Naive thymus-derived CD4-positive, alpha-beta T cell (primary cell): ENCODE data around the gene TGFBI. TPM values are rescaled to one million over a fixed set of nuclear protein-coding genes. Genes with fewer than 3 reads are reported as not detected.

Source experiments
- ATAC-seq: fragments of 150-1000 bp; cut with Tn5 transposase; 2 replicates; pipeline ENCODE4 v1.10.0; 2021; ENCODE audit warnings: mild to moderate bottlenecking, moderate library complexity
- CTCF ChIA-PET: fragments of 350-600 bp; sonication (Branson Sonifier 250); formaldehyde crosslinking; loops from one replicate; lab custom pipeline; 2021; ENCODE audit warnings: antibody characterized with exemption; lab: Charles Lee
- POLR2A ChIA-PET: fragments of 350-600 bp; sonication (Branson Sonifier 250); formaldehyde crosslinking; loops from one replicate; lab custom pipeline; 2021; ENCODE audit warnings: antibody characterized with exemption, inconsistent platforms; lab: Charles Lee
- DNase-seq, 9 donors: peaks; one replicate each; pipeline versions ENCODE4 v3.0.0 to v3.0.0-alpha.2; 2020 to 2022; ENCODE audit warnings: mixed read lengths in 1 of 9
- H3K27ac ChIP-seq: one replicate; pipeline ENCODE4 v1.7.0; 2013; ENCODE audit warnings: mild to moderate bottlenecking, low read depth, low read length, moderate library complexity
- H3K27me3 ChIP-seq, 2 donors: one replicate each; pipeline ENCODE4 v1.7.0; 2013; ENCODE audit warnings: low read length in 2 of 2, mild to moderate bottlenecking in 2 of 2, moderate library complexity in 2 of 2; ENCODE audit not compliant: control insufficient read depth in 2 of 2, insufficient read depth in 2 of 2
- H3K36me3 ChIP-seq, 3 experiments: 1 replicate in 2 of 3; 2 replicates in 1 of 3; pipeline ENCODE4 v1.7.0; 2013; ENCODE audit warnings: low read length in 3 of 3, mild to moderate bottlenecking in 3 of 3, moderate library complexity in 1 of 3; ENCODE audit not compliant: insufficient read depth in 3 of 3, control insufficient read depth in 2 of 3
- H3K4me1 ChIP-seq, 2 donors: one replicate each; pipeline ENCODE4 v1.7.0; 2013; ENCODE audit warnings: low read length in 2 of 2, mild to moderate bottlenecking in 2 of 2, moderate library complexity in 1 of 2; ENCODE audit not compliant: control insufficient read depth in 2 of 2, insufficient read depth in 2 of 2
- H3K4me3 ChIP-seq: 2 replicates; pipeline ENCODE4 v1.7.0; 2013; ENCODE audit warnings: mild to moderate bottlenecking, low read length
- H3K9me3 ChIP-seq, 3 experiments: 1 replicate in 2 of 3; 2 replicates in 1 of 3; pipeline ENCODE4 v1.7.0; 2013; ENCODE audit warnings: low read length in 3 of 3; ENCODE audit not compliant: control insufficient read depth in 2 of 3
- H3K27ac Mint-ChIP-seq, 9 donors: one replicate each; pipeline ENCODE4 v1.8.0; 2020 to 2022; ENCODE audit warnings: mixed read lengths in 9 of 9, mild to moderate bottlenecking in 8 of 9, moderate library complexity in 5 of 9, inconsistent platforms in 2 of 9
- H3K27me3 Mint-ChIP-seq, 5 donors: one replicate each; pipeline ENCODE4 v1.8.0; 2021 to 2022; ENCODE audit warnings: mixed read lengths in 5 of 5, mild to moderate bottlenecking in 1 of 5
- H3K36me3 Mint-ChIP-seq, 5 donors: one replicate each; pipeline ENCODE4 v1.8.0; 2020 to 2022; ENCODE audit warnings: mixed read lengths in 5 of 5, mild to moderate bottlenecking in 3 of 5, inconsistent platforms in 1 of 5
- H3K4me1 Mint-ChIP-seq, 7 donors: one replicate each; pipeline ENCODE4 v1.8.0; 2020 to 2022; ENCODE audit warnings: mixed read lengths in 7 of 7, mild to moderate bottlenecking in 3 of 7, inconsistent platforms in 1 of 7
- H3K4me3 Mint-ChIP-seq, 10 donors: one replicate each; pipeline ENCODE4 v1.8.0; 2020 to 2022; ENCODE audit warnings: mild to moderate bottlenecking in 10 of 10, mixed read lengths in 10 of 10, moderate library complexity in 6 of 10, inconsistent platforms in 2 of 10
- H3K9me3 Mint-ChIP-seq, 11 donors: one replicate each; pipeline ENCODE4 v1.8.0; 2020 to 2022; ENCODE audit warnings: mixed read lengths in 11 of 11, mild to moderate bottlenecking in 4 of 11, inconsistent platforms in 1 of 11, moderate library complexity in 1 of 11
- intact Hi-C, 2 donors: fragments of 100-400 bp; cut with micrococcal nuclease; formaldehyde crosslinking; loops; one replicate each; pipeline ENCODE4 v1.15.1; 2023
- polyA plus RNA-seq, 2 donors: library from polyadenylated mRNA; unstranded; fragments of 300-500 nt; fragmentation: Illumina TruSeq; gene quantifications; one replicate each; pipeline ENCODE4 v1.2.3, GENCODE V29; 2021
- total RNA-seq, 6 experiments: library from RNA in 5 of 6; stranded (reverse) in 5 of 6; gene quantifications; 1 replicate in 5 of 6; 2 replicates in 1 of 6; pipeline ENCODE4 v1.2.3 and lab custom pipeline; 2021 to 2026

TGFBI gene
- total and polyA plus RNA-seq, 7 experiments from 2014 or later = 0.07 to 167 (median 18.5) TPM; not detected in 1

GRCh38 chr5:136094189-136094912 is 65.6 kb downstream of the TGFBI start:
- no peak overlapping the region for H3K27ac Mint-ChIP-seq
- Histone ChIP-seq H3K36me3 (no peaks in the 10 kb centered on the region), H3K27me3 (no peaks in the 10 kb centered on the region), H3K4me3 (no peak overlapping the region), H3K27ac (no peak overlapping the region), H3K9me3 (no peaks in the 10 kb centered on the region), H3K4me1 (no peaks in the 10 kb centered on the region)
- no peak overlapping the region for H3K4me3 Mint-ChIP-seq
- no peaks in the 10 kb centered on the region for H3K9me3 Mint-ChIP-seq
- DNase-seq (no peak), ATAC-seq (no peak)
- no peaks in the 10 kb centered on the region for H3K36me3 Mint-ChIP-seq
- intact Hi-C loops = no loop called here
- H3K4me1 Mint-ChIP-seq = no peaks in the 10 kb centered on the region
- ChIA-PET CTCF (no interaction called here), POLR2A (no interaction called here)
- peaks cover 15 to 30% (median 26%) of the 10 kb centered on the region in 5 donors for H3K27me3 Mint-ChIP-seq

- Histone ChIP-seq H3K4me3 (no peak overlapping the region), H3K27me3 (no peaks in the 10 kb centered on the region), H3K4me1 (no peaks in the 10 kb centered on the region), H3K9me3 (no peaks in the 10 kb centered on the region), H3K36me3 (no peaks in the 10 kb centered on the region), H3K27ac (no peak overlapping the region)
- H3K36me3 Mint-ChIP-seq = no peaks in the 10 kb centered on the region
- ChIA-PET CTCF (no interaction called here), POLR2A (no interaction called here)
- ATAC-seq = no peak
- intact Hi-C loops = no loop called here
- no peak overlapping the region for H3K4me3 Mint-ChIP-seq
- H3K27me3 Mint-ChIP-seq = peaks cover 15 to 29% (median 26%) of the 10 kb centered on the region in 5 donors
- no peak overlapping the region for H3K27ac Mint-ChIP-seq
- H3K9me3 Mint-ChIP-seq = no peaks in the 10 kb centered on the region
- no peak for DNase-seq
- no peaks in the 10 kb centered on the region for H3K4me1 Mint-ChIP-seq
Measured at GRCh38 chr5:136094913-136095641, 66.3 kb downstream of the TGFBI start.

- Histone ChIP-seq H3K27me3 (no peaks in the 10 kb centered on the region), H3K4me1 (no peaks in the 10 kb centered on the region), H3K9me3 (no peaks in the 10 kb centered on the region), H3K4me3 (no peak overlapping the region), H3K36me3 (no peaks in the 10 kb centered on the region), H3K27ac (no peak overlapping the region)
- Mint-ChIP-seq H3K27ac (no peak overlapping the region), H3K4me3 (no peak overlapping the region), H3K9me3 (no peaks in the 10 kb centered on the region), H3K4me1 (no peaks in the 10 kb centered on the region), H3K27me3 (peaks cover 12 to 32% (median 20%) of the 10 kb centered on the region in 5 donors), H3K36me3 (no peaks in the 10 kb centered on the region)
- intact Hi-C loops = no loop called here
- no peak for DNase-seq
- ChIA-PET POLR2A (no interaction called here), CTCF (no interaction called here)
- ATAC-seq = no peak
Measured at GRCh38 chr5:136098176-136098575, 69.4 kb downstream of the TGFBI start.

- no peaks in the 10 kb centered on the region for H3K4me1 Mint-ChIP-seq
- CTCF ChIA-PET = no interaction called here
Measured at GRCh38 chr5:136099870-136100269, 71.1 kb downstream of the TGFBI start.

GRCh38 chr5:136101884-136102283 is 73.1 kb downstream of the TGFBI start:
- H3K36me3 ChIP-seq = no peaks in the 10 kb centered on the region
- Mint-ChIP-seq H3K4me1 (no peaks in the 10 kb centered on the region), H3K27ac (no peak overlapping the region), H3K4me3 (no peak overlapping the region), H3K27me3 (peaks cover 10 to 26% (median 18%) of the 10 kb centered on the region in 5 donors), H3K36me3 (no peaks in the 10 kb centered on the region), H3K9me3 (no peaks in the 10 kb centered on the region)
- H3K4me3 ChIP-seq = no peak overlapping the region
- no peaks in the 10 kb centered on the region for H3K27me3 ChIP-seq
- H3K4me1 ChIP-seq = no peaks in the 10 kb centered on the region
- ChIA-PET POLR2A (no interaction called here), CTCF (no interaction called here)
- no peak for ATAC-seq
- intact Hi-C loops = no loop called here
- no peaks in the 10 kb centered on the region for H3K9me3 ChIP-seq
- no peak for DNase-seq
- H3K27ac ChIP-seq = no peak overlapping the region

More at GRCh38 chr5:136099870-136100269, 71.1 kb downstream of the TGFBI start:
- no peaks in the 10 kb centered on the region for H3K4me1 ChIP-seq
- Mint-ChIP-seq H3K27ac (no peak overlapping the region), H3K4me3 (no peak overlapping the region), H3K9me3 (no peaks in the 10 kb centered on the region), H3K27me3 (peaks cover 13 to 30% (median 19%) of the 10 kb centered on the region in 5 donors), H3K36me3 (no peaks in the 10 kb centered on the region)
- no peak overlapping the region for H3K4me3 ChIP-seq
- intact Hi-C loops = no loop called here
- POLR2A ChIA-PET = no interaction called here
- H3K27ac ChIP-seq = no peak overlapping the region
- H3K27me3 ChIP-seq = no peaks in the 10 kb centered on the region
- ATAC-seq (no peak), DNase-seq (no peak)
- H3K9me3 ChIP-seq = no peaks in the 10 kb centered on the region
- H3K36me3 ChIP-seq = no peaks in the 10 kb centered on the region

GRCh38 chr5:136103118-136103517 is 74.3 kb downstream of the TGFBI start:
- peaks cover 5 to 22% (median 12%) of the 10 kb centered on the region in 5 donors for H3K27me3 Mint-ChIP-seq

More at GRCh38 chr5:136103118-136103517, 74.3 kb downstream of the TGFBI start:
- H3K36me3 Mint-ChIP-seq = no peaks in the 10 kb centered on the region
- ATAC-seq (no peak), DNase-seq (no peak)
- CTCF ChIA-PET = no interaction called here
- no peak overlapping the region for H3K4me3 Mint-ChIP-seq
- no peaks in the 10 kb centered on the region for H3K9me3 ChIP-seq
- no peaks in the 10 kb centered on the region for H3K4me1 ChIP-seq
- H3K27me3 ChIP-seq = no peaks in the 10 kb centered on the region
- intact Hi-C loops = no loop called here
- POLR2A ChIA-PET = interaction anchor here (0.6 kb wide), 1 partner anchor 153 kb away, joined by 3 read pairs; no protein-coding TSS in a partner anchor
- no peak overlapping the region for H3K4me3 ChIP-seq
- no peaks in the 10 kb centered on the region for H3K36me3 ChIP-seq
- no peak overlapping the region for H3K27ac ChIP-seq
- no peak overlapping the region for H3K27ac Mint-ChIP-seq
- no peaks in the 10 kb centered on the region for H3K4me1 Mint-ChIP-seq
- H3K9me3 Mint-ChIP-seq = no peaks in the 10 kb centered on the region
